SKM-1 treated with dmso at 0.1 percent for 144 hours (cell line): ENCODE measurements around the gene DCAF15.
"Not testable (repeated sequence)": the region's sequence is repeated elsewhere in the genome, so short reads cannot be mapped to it uniquely, and the experiment has no call there.

ENCODE experiments used
- DNase-seq: peaks from one replicate; lab custom pipeline; 2025; ENCODE audit not compliant: unreplicated experiment; lab: John Stamatoyannopoulos, UW

Gene DCAF15

DNA sequence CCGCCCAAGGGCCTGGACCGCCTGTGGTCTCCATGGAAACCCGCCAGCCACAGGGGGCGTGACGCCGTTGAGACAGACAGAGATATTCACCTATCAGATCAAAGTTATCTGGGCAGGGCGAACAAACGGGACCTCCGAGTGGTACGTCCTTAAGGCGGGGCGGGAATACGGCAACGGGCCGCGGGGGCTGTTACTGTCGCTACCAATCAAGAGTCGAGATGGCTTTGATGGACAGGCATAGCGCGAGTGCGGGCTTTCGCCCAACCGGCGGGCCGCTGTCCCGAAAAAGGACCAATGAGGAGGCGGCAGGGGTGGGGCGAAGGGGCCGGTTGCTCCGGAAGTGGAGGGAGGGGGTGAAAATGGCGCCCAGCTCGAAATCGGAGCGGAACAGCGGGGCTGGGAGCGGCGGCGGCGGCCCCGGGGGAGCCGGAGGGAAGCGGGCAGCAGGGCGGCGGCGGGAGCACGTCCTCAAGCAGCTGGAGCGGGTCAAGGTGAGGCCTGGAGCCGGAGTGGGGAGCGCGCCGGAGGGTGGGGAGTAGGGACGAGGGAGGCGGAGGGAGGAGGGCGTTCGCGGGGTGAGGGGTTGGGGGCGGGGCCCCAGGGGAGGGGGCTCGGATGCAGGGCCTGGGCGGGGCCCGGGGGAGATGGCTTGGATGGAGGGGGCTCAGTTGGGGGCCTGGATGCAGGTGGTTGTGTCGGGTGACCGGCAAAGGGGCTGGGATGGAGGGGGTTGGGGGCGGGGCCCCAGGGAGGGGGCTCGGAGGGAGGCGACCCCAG is at the start of gene DCAF15:
DCAF15 (plus strand) TSS at position 356 of the 777 bp plus-strand sequence; CDS start at position 360, 4 bp downstream.
- peak; percentile 99 for DNase-seq

- DNase-seq: peak; percentile 12
Measured at GRCh38 chr19:13902993-13903555, 49.2 kb upstream of the DCAF15 start.

GRCh38 chr19:13905634-13906520 is 46.4 kb upstream of the DCAF15 start, which contains the start of the genes BRME1 and CC2D1A:
BRME1 (minus strand) TSS chr19:13906117; CDS start chr19:13904892, 1,225 bp downstream.
CC2D1A (plus strand) TSS chr19:13906201; CDS start chr19:13906442, 241 bp downstream.
- peak; percentile 89 for DNase-seq

- no peak for DNase-seq
Measured at GRCh38 chr19:13906521-13906904, 45.8 kb upstream of the DCAF15 start.

DNA sequence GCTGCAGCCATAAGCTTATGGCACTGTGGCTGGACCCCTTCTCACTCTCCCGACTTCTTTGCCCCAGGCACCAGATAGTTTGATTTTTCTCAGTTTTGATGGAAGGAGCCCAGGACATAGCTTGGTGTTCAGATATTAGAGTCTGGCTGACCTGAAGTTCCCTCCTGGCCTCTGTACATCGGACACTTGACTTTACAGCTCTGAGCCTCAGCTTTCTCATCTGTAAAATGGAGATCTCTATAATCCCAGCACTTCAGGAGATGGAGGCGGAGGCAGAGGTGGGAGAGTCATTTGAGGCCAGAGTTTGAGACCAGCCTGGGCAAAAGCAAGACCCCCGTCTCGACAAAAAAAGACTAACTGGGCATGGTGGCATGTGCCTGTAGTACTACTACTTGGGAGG is 45.4 kb upstream of the DCAF15 start:
- no peak for DNase-seq

DNA sequence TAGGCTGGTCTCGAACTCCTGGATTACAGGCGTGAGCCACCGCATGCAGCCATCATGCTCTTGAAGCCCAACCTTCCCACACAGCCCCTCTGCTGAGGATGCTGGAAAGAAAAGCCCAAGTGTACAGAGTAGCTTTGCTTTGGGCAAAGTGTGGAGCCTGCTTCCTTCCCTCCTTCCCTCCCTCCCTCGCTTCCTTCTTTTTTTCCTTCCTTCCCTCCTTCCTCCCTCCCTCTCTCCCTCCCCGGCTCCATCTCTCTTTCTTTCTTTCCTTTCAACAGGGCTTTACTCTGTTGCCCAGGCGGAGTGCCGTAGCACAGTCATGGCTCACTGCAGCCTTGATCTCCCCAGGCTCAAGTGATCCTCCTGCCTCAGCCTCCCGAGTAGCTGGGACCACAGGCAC is 43.6 kb upstream of the DCAF15 start:
- DNase-seq: no peak

DNA sequence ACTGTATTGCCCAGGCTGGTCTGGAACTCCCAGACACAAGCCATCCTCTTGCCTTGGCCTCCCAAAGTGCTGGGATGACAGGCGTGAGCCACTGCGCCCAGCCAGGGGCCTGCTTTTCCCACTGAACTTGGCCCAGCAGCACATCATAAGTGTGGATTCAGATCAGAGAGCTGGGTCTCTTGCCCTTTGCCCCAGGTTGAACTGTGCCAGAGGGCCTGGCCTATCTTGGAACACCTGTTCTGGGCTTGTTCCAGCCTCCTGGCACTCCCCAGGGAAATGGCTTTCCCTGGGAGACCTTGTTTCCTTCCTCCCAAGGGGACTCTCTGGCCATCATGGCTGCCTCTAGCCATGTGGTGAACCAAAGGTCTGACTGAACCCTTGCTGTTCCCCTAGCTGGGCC is 42.9 kb upstream of the DCAF15 start:
- no peak for DNase-seq

DNA sequence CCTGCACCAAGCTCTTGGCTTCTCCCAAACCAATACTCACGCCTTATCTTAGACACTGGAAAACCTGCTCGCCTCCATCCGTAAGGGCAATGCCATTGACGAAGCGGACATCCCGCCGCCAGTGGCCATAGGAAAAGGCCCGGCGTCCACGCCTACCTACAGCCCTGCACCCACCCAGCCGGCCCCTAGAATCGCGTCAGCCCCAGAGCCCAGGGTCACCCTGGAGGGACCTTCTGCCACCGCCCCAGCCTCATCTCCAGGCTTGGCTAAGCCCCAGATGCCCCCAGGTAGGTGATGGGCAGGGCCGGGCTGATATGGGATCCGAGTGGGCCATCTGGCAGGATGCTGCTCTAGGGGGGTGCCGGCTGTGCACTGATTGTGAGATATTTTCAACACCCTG is 39.0 kb upstream of the DCAF15 start:
- no peak for DNase-seq

DNA sequence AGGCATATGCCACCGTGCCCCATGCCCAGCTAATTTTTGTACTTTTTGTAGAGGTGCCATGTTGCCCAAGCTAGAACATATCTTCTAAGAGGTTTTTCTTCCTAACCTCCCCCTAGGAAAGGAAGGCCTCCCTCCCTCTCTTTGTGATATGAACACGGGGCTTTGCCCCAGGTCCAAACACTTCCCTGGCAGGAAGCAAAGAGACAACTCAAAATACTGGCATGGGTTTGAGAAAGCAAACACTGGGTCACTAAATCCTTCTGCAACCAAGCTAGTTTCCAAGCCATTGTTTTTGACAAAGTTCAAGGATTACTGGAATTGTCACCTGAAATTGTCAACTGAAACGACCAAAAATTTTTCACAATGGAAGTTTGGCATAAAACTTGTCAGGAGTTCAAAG is 37.5 kb upstream of the DCAF15 start:
- DNase-seq: no peak

- no peak for DNase-seq
Measured at GRCh38 chr19:13917888-13918406, 34.4 kb upstream of the DCAF15 start.

DNA sequence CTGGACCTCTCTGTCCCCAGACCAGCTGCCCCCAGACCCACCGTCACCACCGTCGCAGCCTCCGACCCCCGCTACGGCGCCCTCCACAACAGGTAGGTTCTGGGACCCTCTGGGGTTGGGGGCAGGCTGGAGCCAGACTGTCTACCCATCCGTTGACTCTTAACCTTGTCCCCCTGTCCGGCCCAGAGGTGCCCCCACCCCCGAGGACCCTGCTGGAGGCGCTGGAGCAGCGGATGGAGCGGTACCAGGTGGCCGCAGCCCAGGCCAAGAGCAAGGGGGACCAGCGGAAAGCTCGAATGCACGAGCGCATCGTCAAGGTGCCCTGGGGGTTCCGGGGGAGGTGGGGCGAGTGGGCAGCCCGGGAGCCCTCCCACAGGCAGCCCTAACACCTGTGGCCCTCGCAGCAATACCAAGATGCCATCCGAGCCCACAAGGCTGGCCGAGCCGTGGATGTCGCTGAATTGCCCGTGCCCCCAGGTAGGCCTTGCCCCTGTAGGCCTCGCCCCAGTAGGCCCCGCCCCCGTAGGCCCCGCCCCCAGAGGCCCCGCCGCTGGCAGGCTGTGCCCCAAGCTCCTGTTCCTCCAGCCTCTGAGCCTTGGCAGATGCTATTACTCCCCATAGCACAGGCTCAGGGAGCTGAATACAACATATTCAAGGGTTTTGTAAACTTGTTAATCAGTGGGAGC is 33.4 kb upstream of the DCAF15 start:
- DNase-seq: no peak

GRCh38 chr19:13920524-13920923 is 31.8 kb upstream of the DCAF15 start:
- DNase-seq: no peak

DNA sequence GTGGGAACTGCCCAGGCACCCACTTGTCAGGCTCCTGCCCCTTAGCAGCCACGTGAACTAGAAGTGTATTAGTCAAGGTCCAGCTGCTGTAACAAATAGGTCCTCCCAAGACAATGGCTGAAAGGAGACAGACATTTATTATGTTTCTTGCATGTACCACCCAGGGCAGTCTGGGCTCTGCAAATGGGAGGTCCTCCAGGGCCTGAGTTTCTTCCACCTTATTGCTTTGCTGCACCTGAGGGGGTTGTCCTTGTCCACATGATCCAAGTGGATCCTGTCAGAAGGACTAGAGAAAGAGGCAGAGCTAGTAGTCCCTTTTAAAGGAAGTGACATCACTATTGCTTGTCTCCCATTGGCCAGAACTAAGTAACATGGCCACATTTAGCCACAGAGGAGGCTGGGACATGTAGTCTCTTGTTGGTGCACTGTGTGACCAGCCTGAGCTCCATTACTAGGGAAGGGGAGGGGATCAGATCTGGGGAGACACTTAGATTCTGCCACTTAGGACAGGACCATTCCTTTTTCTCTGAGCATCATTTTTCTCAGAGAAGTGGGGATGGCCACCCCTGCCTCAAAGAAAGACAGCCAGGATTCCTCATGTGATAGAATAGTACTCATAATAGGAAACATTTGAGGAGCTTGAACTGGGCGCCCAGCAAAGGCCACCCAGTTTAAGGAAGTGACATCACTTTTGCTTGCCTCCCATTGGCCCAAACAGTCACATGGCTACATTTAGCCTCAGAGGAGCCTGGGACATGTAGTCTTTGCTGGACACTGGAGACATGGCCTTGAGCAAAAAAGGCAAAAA is 31.2 kb upstream of the DCAF15 start:
- DNase-seq: peak; percentile 41

GRCh38 chr19:13922118-13922517 is 30.2 kb upstream of the DCAF15 start:
- DNase-seq: not testable (repeated sequence)

- no peak for DNase-seq
Measured at GRCh38 chr19:13923194-13923987, 28.9 kb upstream of the DCAF15 start.

GRCh38 chr19:13926010-13926409 is 26.3 kb upstream of the DCAF15 start:
- DNase-seq: no peak

- DNase-seq: peak; percentile 14
Measured at GRCh38 chr19:13926715-13927114, 25.6 kb upstream of the DCAF15 start.

DNA sequence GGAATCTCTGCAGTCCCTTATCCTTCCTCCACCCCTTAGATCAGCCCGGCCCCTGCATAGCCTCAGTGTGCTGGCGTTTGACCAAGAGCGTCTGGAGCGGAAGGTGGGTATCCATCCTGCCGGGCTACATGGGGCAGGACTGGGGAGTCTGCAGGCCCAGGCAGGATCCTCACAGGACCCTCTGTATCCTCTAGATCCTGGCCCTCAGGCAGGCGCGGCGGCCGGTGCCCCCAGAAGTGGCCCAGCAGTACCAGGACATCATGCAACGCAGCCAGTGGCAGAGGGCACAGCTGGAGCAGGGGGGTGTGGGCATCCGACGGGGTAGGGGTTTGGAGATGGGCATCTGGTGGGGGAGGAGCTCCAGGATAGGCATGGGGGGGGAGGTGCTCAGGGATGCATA is 23.0 kb upstream of the DCAF15 start:
- no peak for DNase-seq

- DNase-seq: no peak
Measured at GRCh38 chr19:13929956-13930355, 22.4 kb upstream of the DCAF15 start.
